GM13976 (cell line): ENCODE data around the gene ZDHHC22.
A peak's percentile ranks its signal among the peaks of the same experiment; 100 is the strongest.

Experiments used
- DNase-seq: peaks from one replicate; pipeline ENCODE4 v3.0.0; 2012; ENCODE audit warnings: low spot score
- CTCF ChIP-seq: IDR thresholded peaks from 2 replicates; pipeline ENCODE4 v1.5.1; 2012; ENCODE audit warnings: borderline replicate concordance, mild to moderate bottlenecking; ENCODE audit not compliant: insufficient read depth; ENCODE audit errors: extremely low read depth, missing control alignments, control extremely low read depth
- in situ Hi-C: fragments of 300-500 bp; cut with MboI; formaldehyde crosslinking; loops from one replicate; pipeline ENCODE4 v1.12.0; 2022; ENCODE audit warnings: low sequenced_read_pairs, mixed read lengths, inconsistent platforms; ENCODE audit not compliant: unreplicated experiment

Gene ZDHHC22

GRCh38 chr14:77141214-77142004 lies at the start of gene ZDHHC22:
TSS of gene ZDHHC22 (minus strand) at chr14:77141791. CDS start at chr14:77139738, 2,053 bp downstream.
- in situ Hi-C loops = no loop called here
- peak; percentile 2 for TF ChIP-seq CTCF
- DNase-seq = peak; percentile 62

GRCh38 chr14:77190977-77191376 lies 49.4 kb upstream of the ZDHHC22 start:
- no peak for DNase-seq
- in situ Hi-C loops = no loop called here
- TF ChIP-seq CTCF = no peak

GRCh38 chr14:77189479-77189878 lies 47.9 kb upstream of the ZDHHC22 start:
- no peak for DNase-seq
- in situ Hi-C loops = no loop called here

GRCh38 chr14:77187649-77188012 lies 46.0 kb upstream of the ZDHHC22 start:
- in situ Hi-C loops = no loop called here
- no peak for DNase-seq
- TF ChIP-seq CTCF = no peak

More at GRCh38 chr14:77189479-77189878, 47.9 kb upstream of the ZDHHC22 start:
- no peak for TF ChIP-seq CTCF

- no peak for DNase-seq
- no peak for TF ChIP-seq CTCF
- in situ Hi-C loops = no loop called here
Measured at GRCh38 chr14:77186911-77187648, 45.5 kb upstream of the ZDHHC22 start.

GRCh38 chr14:77185093-77185465 lies 43.5 kb upstream of the ZDHHC22 start:
- no peak for DNase-seq
- no peak for TF ChIP-seq CTCF
- in situ Hi-C loops = no loop called here
